Loucy (cell line): ENCODE measurements around the gene GSTT4.

Experiments
- CTCF ChIP-seq: fragments of 200-600 bp; sonication (generic); conservative IDR thresholded peaks from 2 replicates; pipeline ENCODE4 v1.5.1; 2014; ENCODE audit warnings: mild to moderate bottlenecking, antibody characterized with exemption, low read length
- EZH2phosphoT487 ChIP-seq: fragments of 200-600 bp; IDR thresholded peaks from 2 replicates; pipeline ENCODE4 v1.6.1; 2018; ENCODE audit warnings: antibody characterized with exemption, mild to moderate bottlenecking, moderate library complexity, borderline replicate concordance

DNA sequence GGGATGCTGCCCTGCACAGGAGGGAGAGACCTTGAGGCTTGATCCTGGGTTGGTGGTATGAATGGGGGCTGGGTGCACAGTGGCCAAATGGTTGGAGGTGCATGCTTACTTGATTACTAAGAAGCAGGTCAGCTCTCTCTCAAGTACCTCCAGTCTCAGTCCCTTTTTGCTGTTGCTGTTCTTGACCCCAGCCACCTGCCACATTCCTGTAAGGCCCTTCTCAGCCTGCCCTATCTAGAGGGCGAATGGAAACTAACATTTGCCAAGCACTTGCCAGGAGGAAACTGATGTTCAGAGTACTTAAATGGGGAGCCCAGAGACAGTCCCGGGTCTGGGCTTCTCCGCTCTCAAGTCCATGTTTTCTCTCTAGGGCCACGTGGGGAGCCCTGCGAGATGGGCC lies 45.8 kb upstream of the GSTT4 start:
- no peak for TF ChIP-seq EZH2phosphoT487
- no peak for TF ChIP-seq CTCF
